ENCODE data around the gene NPBWR2. TPM values are rescaled to one million over a fixed set of nuclear protein-coding genes. Genes with fewer than 3 reads are reported as not detected.

The NPBWR2 gene
- total and polyA plus RNA-seq, 2 donors (not counting 3 experiments of a cell fraction or from before 2014, with no cell fraction given): not detected

DNA sequence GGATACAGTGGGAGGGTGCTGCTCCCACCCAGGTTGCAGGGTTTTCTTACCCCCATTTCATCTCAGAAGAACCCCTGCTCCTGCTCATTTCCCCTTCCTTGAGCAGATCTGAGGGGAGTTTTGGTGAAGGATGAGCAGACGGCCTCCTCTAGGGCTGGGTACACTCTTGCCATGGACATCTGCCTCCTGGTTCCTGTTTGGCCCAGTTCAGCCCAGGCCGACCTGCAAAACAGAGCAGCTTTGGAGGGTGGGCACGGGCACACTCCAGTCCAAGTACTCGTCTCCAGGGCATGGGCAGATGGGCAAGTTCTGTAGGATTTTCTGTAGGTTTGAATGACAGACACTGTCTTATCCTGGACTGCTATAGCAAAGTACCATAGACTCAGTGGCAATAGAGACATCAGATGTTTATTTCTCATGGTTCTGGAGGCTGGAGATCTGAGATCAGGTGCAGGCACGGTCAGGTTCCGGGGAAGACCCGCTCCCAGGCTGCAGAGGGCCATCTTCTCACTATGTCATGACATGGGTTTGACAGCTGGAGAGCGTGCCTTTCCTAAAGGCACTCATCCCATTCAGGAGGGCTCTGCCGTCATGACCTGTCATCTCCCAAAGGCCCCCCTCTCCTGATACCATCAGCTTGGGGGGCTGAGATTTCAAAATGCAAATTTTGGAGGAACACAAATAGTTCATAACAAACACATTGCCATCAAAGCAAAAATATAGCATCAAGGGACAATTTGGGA, 6.2 kb downstream of the NPBWR2 start:
- DNase-seq (ENCODE audit: low read depth, low spot score): no peak
- FAIRE-seq: no peak
- intact Hi-C loops (cut with micrococcal nuclease): no loop called here
- Histone ChIP-seq H2AFZ (ENCODE audit: low read depth, low read length) (no peak overlapping the region), H3K4me2 (ENCODE audit: insufficient read depth, low read length) (no peak overlapping the region), H3K9me1 (replicated peaks; ENCODE audit: control insufficient read depth, extremely low read depth, insufficient read depth, low read length) (no peaks in the 10 kb centered on the region), H3K27ac (ENCODE audit: insufficient read depth, low read depth, low read length) (no peak overlapping the region), H3K27me3 (ENCODE audit: control insufficient read depth in 2 of 2, insufficient read depth in 2 of 2, low read length in 2 of 2) (peaks cover 19 to 22% of the 10 kb centered on the region in 2 experiments), H3K36me3 (ENCODE audit: control insufficient read depth in 2 of 2, extremely low read depth in 1 of 2, insufficient read depth in 2 of 2, low read length in 2 of 2) (no peaks in the 10 kb centered on the region), H4K20me1 (replicated peaks; ENCODE audit: control insufficient read depth, extremely low read depth, insufficient read depth, low read length) (no peaks in the 10 kb centered on the region), H3K4me1 (ENCODE audit: control insufficient read depth, extremely low read depth, insufficient read depth, low read length) (no peaks in the 10 kb centered on the region), H3K79me2 (ENCODE audit: control insufficient read depth, insufficient read depth, low read length) (no peaks in the 10 kb centered on the region), H3K9ac (replicated peaks; ENCODE audit: extremely low read depth, insufficient read depth, low read length) (no peak overlapping the region), H3K4me3 (replicated peaks in 1 of 3; ENCODE audit: insufficient read depth in 1 of 3, low read depth in 1 of 3, low read length in 3 of 3) (no peak overlapping the region), H3K9me3 (replicated peaks; ENCODE audit: control insufficient read depth, insufficient read depth, low read length) (no peaks in the 10 kb centered on the region)
- POLR2A ChIA-PET: no interaction called here
- CTCF ChIA-PET: interaction anchor here (0.7 to 2.4 kb wide), 4 partner anchors 9 to 19 kb away, joined by 4 to 22 read pairs (median 14); partner anchors contain the start of gene LKAAEAR1
- BruUV-seq (replicated peaks): no TSS peak
- TF ChIP-seq MYC (IDR thresholded peaks at IDR 0.05; ENCODE audit: low read depth, low read length) (no peak), POLR2A (IDR thresholded peaks at IDR 0.05; ENCODE audit: low read depth, low read length) (no peak), MAX (IDR thresholded peaks at IDR 0.05; ENCODE audit: insufficient read depth, insufficient read length) (no peak), FOS (IDR thresholded peaks at IDR 0.05; ENCODE audit: borderline replicate concordance, insufficient read depth, low read length) (no peak), EZH2 (IDR thresholded peaks at IDR 0.05; ENCODE audit: borderline replicate concordance, low read depth, low read length, severe bottlenecking) (no peak), JUN (IDR thresholded peaks at IDR 0.05; ENCODE audit: borderline replicate concordance, insufficient read depth, insufficient read length, low read depth) (no peak), GATA2 (IDR thresholded peaks at IDR 0.05; ENCODE audit: insufficient read depth, insufficient read length, low read depth, low read length) (no peak), POLR2AphosphoS5 (IDR thresholded peaks at IDR 0.05; ENCODE audit: insufficient read depth, low read depth, low read length) (no peak)
- TF ChIP-seq, protein P1, sequence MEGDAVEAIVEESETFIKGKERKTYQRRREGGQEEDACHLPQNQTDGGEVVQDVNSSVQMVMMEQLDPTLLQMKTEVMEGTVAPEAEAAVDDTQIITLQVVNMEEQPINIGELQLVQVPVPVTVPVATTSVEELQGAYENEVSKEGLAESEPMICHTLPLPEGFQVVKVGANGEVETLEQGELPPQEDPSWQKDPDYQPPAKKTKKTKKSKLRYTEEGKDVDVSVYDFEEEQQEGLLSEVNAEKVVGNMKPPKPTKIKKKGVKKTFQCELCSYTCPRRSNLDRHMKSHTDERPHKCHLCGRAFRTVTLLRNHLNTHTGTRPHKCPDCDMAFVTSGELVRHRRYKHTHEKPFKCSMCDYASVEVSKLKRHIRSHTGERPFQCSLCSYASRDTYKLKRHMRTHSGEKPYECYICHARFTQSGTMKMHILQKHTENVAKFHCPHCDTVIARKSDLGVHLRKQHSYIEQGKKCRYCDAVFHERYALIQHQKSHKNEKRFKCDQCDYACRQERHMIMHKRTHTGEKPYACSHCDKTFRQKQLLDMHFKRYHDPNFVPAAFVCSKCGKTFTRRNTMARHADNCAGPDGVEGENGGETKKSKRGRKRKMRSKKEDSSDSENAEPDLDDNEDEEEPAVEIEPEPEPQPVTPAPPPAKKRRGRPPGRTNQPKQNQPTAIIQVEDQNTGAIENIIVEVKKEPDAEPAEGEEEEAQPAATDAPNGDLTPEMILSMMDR (IDR thresholded peaks at IDR 0.05; ENCODE audit: extremely low read depth in 1 of 2, insufficient read depth in 1 of 2, low read depth in 1 of 2, low read length in 2 of 2): no peak
- dilution Hi-C loops (cut with MboI; ENCODE audit: extremely low pct_ligation_motif_present, low sequenced_read_pairs): no loop called here
